ENCODE measurements around the gene STOX2. TPM values are rescaled to one million over a fixed set of nuclear protein-coding genes. Genes with fewer than 3 reads are reported as not detected.

Gene STOX2
- total and polyA plus RNA-seq, 2 donors (not counting 3 experiments of a cell fraction or from before 2014, with no cell fraction given), result 0.03 to 0.24 TPM

- Histone ChIP-seq H3K9me1 (replicated peaks; ENCODE audit: control insufficient read depth, extremely low read depth, insufficient read depth, low read length) (no peaks in the 10 kb centered on the region), H3K9me3 (replicated peaks; ENCODE audit: control insufficient read depth, insufficient read depth, low read length) (no peaks in the 10 kb centered on the region), H2AFZ (ENCODE audit: low read depth, low read length) (no peak overlapping the region), H3K9ac (replicated peaks; ENCODE audit: extremely low read depth, insufficient read depth, low read length) (no peak overlapping the region), H3K4me3 (replicated peaks in 1 of 3; ENCODE audit: insufficient read depth in 1 of 3, low read depth in 1 of 3, low read length in 3 of 3) (no peak overlapping the region), H3K27me3 (ENCODE audit: control insufficient read depth in 2 of 2, insufficient read depth in 2 of 2, low read length in 2 of 2) (no peaks in the 10 kb centered on the region), H3K79me2 (ENCODE audit: control insufficient read depth, insufficient read depth, low read length) (no peaks in the 10 kb centered on the region), H3K36me3 (ENCODE audit: control insufficient read depth in 2 of 2, extremely low read depth in 1 of 2, insufficient read depth in 2 of 2, low read length in 2 of 2) (no peaks in the 10 kb centered on the region), H3K27ac (ENCODE audit: insufficient read depth, low read depth, low read length) (no peak overlapping the region), H3K4me1 (ENCODE audit: control insufficient read depth, extremely low read depth, insufficient read depth, low read length) (no peaks in the 10 kb centered on the region), H3K4me2 (ENCODE audit: insufficient read depth, low read length) (no peak overlapping the region), H4K20me1 (replicated peaks; ENCODE audit: control insufficient read depth, extremely low read depth, insufficient read depth, low read length) (no peaks in the 10 kb centered on the region)
- ChIA-PET CTCF (no interaction called here), POLR2A (no interaction called here)
- dilution Hi-C loops (cut with MboI; ENCODE audit: extremely low pct_ligation_motif_present, low sequenced_read_pairs) (no loop called here), intact Hi-C loops (cut with micrococcal nuclease) (no loop called here)
- no peak for FAIRE-seq
- TF ChIP-seq POLR2AphosphoS5 (IDR thresholded peaks at IDR 0.05; ENCODE audit: insufficient read depth, low read depth, low read length) (no peak), MAX (IDR thresholded peaks at IDR 0.05; ENCODE audit: insufficient read depth, insufficient read length) (no peak), GATA2 (IDR thresholded peaks at IDR 0.05; ENCODE audit: insufficient read depth, insufficient read length, low read depth, low read length) (no peak)
- no TSS peak for BruUV-seq (replicated peaks)
- DNase-seq (ENCODE audit: low read depth, low spot score), result no peak
Observed at GRCh38 chr4:184021389-184021788, 116.3 kb downstream of the STOX2 start.

GRCh38 chr4:184022679-184023383, 117.7 kb downstream of the STOX2 start:
- no peaks in the 10 kb centered on the region for H3K36me3 ChIP-seq (ENCODE audit: control insufficient read depth in 2 of 2, extremely low read depth in 1 of 2, insufficient read depth in 2 of 2, low read length in 2 of 2)
- no peaks in the 10 kb centered on the region for H3K9me3 ChIP-seq (replicated peaks; ENCODE audit: control insufficient read depth, insufficient read depth, low read length)
- no peaks in the 10 kb centered on the region for H3K9me1 ChIP-seq (replicated peaks; ENCODE audit: control insufficient read depth, extremely low read depth, insufficient read depth, low read length)
- H2AFZ ChIP-seq (ENCODE audit: low read depth, low read length), result no peak overlapping the region
- no peak overlapping the region for H3K4me2 ChIP-seq (ENCODE audit: insufficient read depth, low read length)
- intact Hi-C loops (cut with micrococcal nuclease), result no loop called here
- no peaks in the 10 kb centered on the region for H4K20me1 ChIP-seq (replicated peaks; ENCODE audit: control insufficient read depth, extremely low read depth, insufficient read depth, low read length)
- ChIA-PET CTCF (no interaction called here), POLR2A (no interaction called here)
- BruUV-seq (replicated peaks), result no TSS peak
- H3K27ac ChIP-seq (ENCODE audit: insufficient read depth, low read depth, low read length), result no peak overlapping the region
- FAIRE-seq (no peak), DNase-seq (ENCODE audit: low read depth, low spot score) (no peak)
- H3K79me2 ChIP-seq (ENCODE audit: control insufficient read depth, insufficient read depth, low read length), result no peaks in the 10 kb centered on the region
- no peak overlapping the region for H3K4me3 ChIP-seq (replicated peaks in 1 of 3; ENCODE audit: insufficient read depth in 1 of 3, low read depth in 1 of 3, low read length in 3 of 3)
- TF ChIP-seq POLR2A (IDR thresholded peaks at IDR 0.05; ENCODE audit: low read depth, low read length) (no peak), GATA2 (IDR thresholded peaks at IDR 0.05; ENCODE audit: insufficient read depth, insufficient read length, low read depth, low read length) (no peak), MAX (IDR thresholded peaks at IDR 0.05; ENCODE audit: insufficient read depth, insufficient read length) (no peak), POLR2AphosphoS5 (IDR thresholded peaks at IDR 0.05; ENCODE audit: insufficient read depth, low read depth, low read length) (no peak), FOS (IDR thresholded peaks at IDR 0.05; ENCODE audit: borderline replicate concordance, insufficient read depth, low read length) (no peak), CTCF (IDR thresholded peaks at IDR 0.05; ENCODE audit: extremely low read depth in 1 of 2, insufficient read depth in 1 of 2, low read depth in 1 of 2, low read length in 2 of 2) (no peak), JUN (IDR thresholded peaks at IDR 0.05; ENCODE audit: borderline replicate concordance, insufficient read depth, insufficient read length, low read depth) (no peak)
- H3K9ac ChIP-seq (replicated peaks; ENCODE audit: extremely low read depth, insufficient read depth, low read length), result no peak overlapping the region
- no peaks in the 10 kb centered on the region for H3K27me3 ChIP-seq (ENCODE audit: control insufficient read depth in 2 of 2, insufficient read depth in 2 of 2, low read length in 2 of 2)
- dilution Hi-C loops (cut with MboI; ENCODE audit: extremely low pct_ligation_motif_present, low sequenced_read_pairs), result no loop called here
- H3K4me1 ChIP-seq (ENCODE audit: control insufficient read depth, extremely low read depth, insufficient read depth, low read length), result no peaks in the 10 kb centered on the region
